Testis (tissue), 3 donors: ENCODE results near the gene ADCY6. TPM values are rescaled to one million over a fixed set of nuclear protein-coding genes. Genes with fewer than 3 reads are reported as not detected.

Source experiments
- DNase-seq: peaks from one replicate; pipeline ENCODE4 v3.0.0-alpha.2; 2019
- H3K27ac ChIP-seq, 2 donors: fragments of 200-600 bp; sonication (generic); one replicate each; pipeline ENCODE4 v1.5.1; 2019
- H3K27me3 ChIP-seq: fragments of 200-600 bp; sonication (generic); one replicate; pipeline ENCODE4 v1.5.1; 2019
- H3K36me3 ChIP-seq: fragments of 200-600 bp; sonication (generic); one replicate; pipeline ENCODE4 v1.5.1; 2017; ENCODE audit warnings: low read depth; ENCODE audit errors: missing control alignments
- H3K4me1 ChIP-seq: fragments of 200-600 bp; sonication (generic); one replicate; pipeline ENCODE4 v1.5.1; 2019
- H3K4me3 ChIP-seq, 2 donors: fragments of 200-600 bp; sonication (generic); one replicate each; pipeline ENCODE4 v1.5.1; 2017 to 2019
- H3K9me3 ChIP-seq: fragments of 200-600 bp; sonication (generic); one replicate; pipeline ENCODE4 v1.5.1; 2017
- POLR2A ChIP-seq: fragments of 450-650 bp; IDR thresholded peaks from one replicate; pipeline ENCODE4 v1.6.1; 2017; ENCODE audit warnings: antibody characterized with exemption, mild to moderate bottlenecking, moderate library complexity
- WGBS, 2 donors: methylation state at CpG; one replicate each; pipeline ENCODE4 v1.1.5; 2018; 5-methylcytosine and 5-hydroxymethylcytosine counted together
- intact Hi-C: fragments of 100-400 bp; cut with DNase I; formaldehyde crosslinking; loops from one replicate; pipeline ENCODE4 v1.15.1; 2023; ENCODE audit warnings: low total_unique reads
- polyA plus RNA-seq: library from polyadenylated mRNA; stranded (reverse); fragments of 350-450 nt; fragmentation: Illumina TruSeq; extraction: RNeasy Lipid Tissue Mini Kit (QIAGEN cat#74804); gene quantifications from one replicate; pipeline ENCODE4 v1.2.3, GENCODE V29; 2014; ENCODE audit warnings: low read depth, low replicate concordance; ENCODE audit not compliant: insufficient read depth
- total RNA-seq, 2 donors: library from RNA; depleted of rRNA; stranded (reverse); fragments of >200 nt; gene quantifications; one replicate each; pipeline ENCODE4 v1.2.3, GENCODE V29; 2016
- TF ChIP-seq, protein P1 (sequence below), 3 experiments: fragments of 450-650 bp in 2 of 3; fragments of 200-600 bp in 1 of 3; sonication (generic) in 1 of 3; IDR thresholded peaks; one replicate each; pipeline ENCODE4 v1.5.1; 2016 to 2019; ENCODE audit warnings: antibody characterized with exemption in 3 of 3, mild to moderate bottlenecking in 2 of 3, moderate library complexity in 1 of 3

ADCY6 gene
- total and polyA plus RNA-seq, 3 donors from 2014 or later, result 16.5 to 26.3 (median 24.5) TPM

DNA sequence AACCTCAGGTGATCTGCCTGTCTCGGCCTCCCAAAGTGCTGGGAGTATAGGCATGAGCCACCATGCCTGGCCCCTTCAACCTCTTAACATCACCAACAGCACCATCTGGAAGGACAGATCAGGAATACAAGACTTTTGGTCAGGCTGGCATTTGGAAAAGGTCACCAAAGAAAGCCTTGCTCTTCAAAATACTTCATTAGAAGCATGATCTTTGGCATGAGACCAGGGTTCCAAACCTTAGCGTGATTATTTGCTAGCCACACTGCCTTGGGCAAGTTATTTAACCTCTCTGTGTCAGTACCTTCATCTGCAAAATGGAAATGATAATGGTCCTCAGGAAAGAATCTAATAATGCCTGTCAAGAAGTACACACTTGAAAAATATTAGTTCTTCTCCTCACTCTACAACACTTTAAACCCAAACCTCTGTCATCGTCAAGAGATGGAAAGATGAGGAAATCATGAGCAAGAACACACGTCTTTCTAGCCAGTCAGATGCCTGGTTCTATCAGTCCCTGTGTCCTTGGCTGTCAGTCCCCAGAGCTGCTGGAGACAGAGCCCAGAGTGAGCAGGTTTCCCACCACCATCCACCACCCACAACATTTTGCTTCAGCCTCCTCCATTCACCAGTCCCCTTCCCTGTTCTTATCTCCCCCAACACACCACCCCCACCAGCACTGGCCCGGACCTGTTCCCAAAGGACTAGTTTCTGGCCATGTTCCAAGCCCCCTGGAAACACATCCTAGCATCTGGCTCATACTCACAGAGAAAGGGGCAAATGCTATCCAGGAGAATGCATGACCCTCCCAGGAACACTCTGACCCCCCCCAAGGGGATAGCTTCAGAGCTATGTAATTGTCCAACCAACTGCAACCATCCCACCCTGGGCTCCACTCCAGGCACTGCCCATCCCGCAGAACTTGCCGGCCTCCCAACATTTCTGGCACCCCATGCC is 2.0 kb downstream of the ADCY6 start:
- Histone ChIP-seq H3K36me3 (no peaks in the 10 kb centered on the region), H3K4me1 (peaks cover 21% of the 10 kb centered on the region), H3K9me3 (no peaks in the 10 kb centered on the region), H3K27ac (peak overlapping the region; percentile 4 to 79), H3K4me3 (no peak overlapping the region), H3K27me3 (no peaks in the 10 kb centered on the region)
- intact Hi-C loops, result no loop called here
- no peak for DNase-seq
- no peak for TF ChIP-seq POLR2A
- 40 to 47% methylated on average over 7 of the region's 7 CpGs for WGBS, 2 donors

DNA sequence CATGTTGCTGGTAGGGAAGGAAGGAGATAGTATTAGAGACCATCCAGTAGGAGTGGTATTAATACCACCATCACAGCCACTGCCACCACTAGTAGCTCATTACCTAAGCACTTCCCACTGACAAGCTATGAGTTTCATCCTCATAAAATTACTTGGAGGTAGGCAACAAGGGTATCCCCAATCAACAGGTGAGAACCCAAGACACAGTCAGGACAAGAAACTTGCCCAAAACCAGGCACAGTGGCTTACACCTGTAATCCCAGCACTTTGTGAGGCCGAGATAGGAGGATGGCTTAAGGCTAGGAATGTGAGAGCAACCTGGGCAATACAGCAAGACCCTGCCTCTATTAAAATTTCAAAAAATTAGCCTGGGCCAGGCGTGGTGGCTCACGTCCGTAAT is 5.5 kb downstream of the ADCY6 start:
- TF ChIP-seq, protein P1, sequence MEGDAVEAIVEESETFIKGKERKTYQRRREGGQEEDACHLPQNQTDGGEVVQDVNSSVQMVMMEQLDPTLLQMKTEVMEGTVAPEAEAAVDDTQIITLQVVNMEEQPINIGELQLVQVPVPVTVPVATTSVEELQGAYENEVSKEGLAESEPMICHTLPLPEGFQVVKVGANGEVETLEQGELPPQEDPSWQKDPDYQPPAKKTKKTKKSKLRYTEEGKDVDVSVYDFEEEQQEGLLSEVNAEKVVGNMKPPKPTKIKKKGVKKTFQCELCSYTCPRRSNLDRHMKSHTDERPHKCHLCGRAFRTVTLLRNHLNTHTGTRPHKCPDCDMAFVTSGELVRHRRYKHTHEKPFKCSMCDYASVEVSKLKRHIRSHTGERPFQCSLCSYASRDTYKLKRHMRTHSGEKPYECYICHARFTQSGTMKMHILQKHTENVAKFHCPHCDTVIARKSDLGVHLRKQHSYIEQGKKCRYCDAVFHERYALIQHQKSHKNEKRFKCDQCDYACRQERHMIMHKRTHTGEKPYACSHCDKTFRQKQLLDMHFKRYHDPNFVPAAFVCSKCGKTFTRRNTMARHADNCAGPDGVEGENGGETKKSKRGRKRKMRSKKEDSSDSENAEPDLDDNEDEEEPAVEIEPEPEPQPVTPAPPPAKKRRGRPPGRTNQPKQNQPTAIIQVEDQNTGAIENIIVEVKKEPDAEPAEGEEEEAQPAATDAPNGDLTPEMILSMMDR (IDR thresholded peaks at IDR 0.05), result no peak
- no peak for TF ChIP-seq POLR2A
- H3K4me1 ChIP-seq, result peaks cover 28% of the 10 kb centered on the region
- no peaks in the 10 kb centered on the region for H3K27me3 ChIP-seq
- H3K4me3 ChIP-seq, result no peak overlapping the region
- intact Hi-C loops, result no loop called here
- 92 to 94% methylated on average over 4 of the region's 4 CpGs for WGBS, 2 donors
- H3K36me3 ChIP-seq, result no peaks in the 10 kb centered on the region
- no peak for DNase-seq
- no peaks in the 10 kb centered on the region for H3K9me3 ChIP-seq
- H3K27ac ChIP-seq, result no peak overlapping the region

DNA sequence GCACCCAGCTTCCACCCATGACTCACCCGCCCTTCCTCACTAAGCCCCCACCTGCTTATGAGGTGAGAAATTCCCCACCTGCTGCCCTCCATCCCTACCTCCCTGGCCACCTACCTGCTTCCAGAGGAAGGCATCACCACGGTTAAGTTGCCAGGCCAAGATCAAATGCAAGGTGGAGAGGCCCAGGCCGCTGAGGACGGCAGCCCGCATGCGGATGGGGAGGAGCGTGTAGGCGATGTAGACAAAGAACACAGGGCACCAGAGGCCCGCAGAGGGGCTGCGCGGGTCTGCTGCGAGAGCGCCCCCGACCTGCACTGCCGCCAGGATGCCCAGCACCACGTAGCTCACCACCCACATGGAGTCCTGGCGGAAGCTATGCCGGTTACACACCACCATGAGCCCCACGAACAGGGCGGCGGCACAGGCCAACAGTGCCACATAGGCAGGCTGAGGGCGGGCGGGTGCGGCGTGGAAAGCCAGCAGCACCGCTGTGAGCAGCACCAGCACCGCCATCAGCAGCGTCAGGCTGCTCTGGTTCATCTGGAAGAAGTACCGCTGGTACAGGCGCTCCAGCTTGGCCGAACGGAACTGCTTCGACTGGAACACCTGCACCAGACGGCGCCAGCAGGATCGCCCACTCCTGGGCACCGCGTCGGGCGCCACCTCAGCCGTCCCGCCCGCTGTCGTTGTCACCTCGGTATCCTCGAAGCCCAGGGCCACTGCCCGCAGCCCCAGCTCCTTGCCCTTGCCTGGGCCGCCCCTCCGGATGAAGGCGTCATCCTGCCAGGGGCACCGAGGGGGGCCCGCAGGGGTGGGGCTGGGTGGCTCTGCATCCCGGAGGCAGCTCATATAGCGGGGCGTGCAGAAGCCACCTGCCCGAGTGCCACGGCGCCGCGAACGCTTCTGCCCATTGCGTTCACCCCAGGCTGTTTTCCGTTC is 6.2 kb downstream of the ADCY6 start:
- 70 to 82% methylated on average over 28 to 63 of the region's 63 CpGs for WGBS, 2 donors
- no peak for DNase-seq
- intact Hi-C loops, result no loop called here
- TF ChIP-seq, protein P1 (IDR thresholded peaks at IDR 0.05), result no peak
- TF ChIP-seq POLR2A, result no peak
- Histone ChIP-seq H3K4me1 (peaks cover 25% of the 10 kb centered on the region), H3K27me3 (no peaks in the 10 kb centered on the region), H3K4me3 (no peak overlapping the region), H3K27ac (no peak overlapping the region), H3K9me3 (no peaks in the 10 kb centered on the region), H3K36me3 (no peaks in the 10 kb centered on the region)

DNA sequence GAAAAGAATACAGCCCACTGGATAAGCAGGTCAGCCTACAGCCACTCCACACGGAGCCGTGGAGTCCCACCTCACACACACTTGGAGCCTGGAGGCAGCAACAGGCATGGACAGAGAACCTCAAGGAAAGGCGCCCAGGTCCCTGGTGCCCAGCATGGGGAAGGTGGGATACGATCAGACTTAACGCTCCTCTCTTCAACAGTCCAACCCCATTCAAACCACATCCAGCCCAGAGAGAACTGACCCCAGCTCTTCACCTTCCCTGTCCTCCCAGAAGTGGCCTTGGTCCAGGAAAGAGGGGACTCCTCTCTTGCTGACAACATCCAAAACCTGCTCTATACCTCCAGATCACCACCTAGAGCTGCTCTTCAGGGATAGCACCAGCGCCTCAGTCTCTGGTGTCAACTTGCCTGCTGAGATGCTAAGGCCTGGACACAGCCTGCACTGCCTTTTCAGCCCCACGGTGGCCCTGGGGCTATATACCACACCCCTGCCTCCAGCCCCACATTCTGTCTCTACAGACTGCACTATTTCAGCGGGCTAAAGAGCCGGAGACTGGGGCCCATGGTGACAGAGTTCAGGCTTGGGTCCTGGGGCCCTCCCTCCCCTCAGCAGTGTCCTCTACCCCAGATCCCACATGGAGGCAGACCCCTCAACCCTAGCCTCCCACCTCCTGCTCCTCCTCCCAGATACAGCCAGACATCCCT is 7.0 kb downstream of the ADCY6 start:
- WGBS, 2 donors, result 88 to 90% methylated on average over 5 to 9 of the region's 9 CpGs
- intact Hi-C loops, result no loop called here
- Histone ChIP-seq H3K4me1 (peaks cover 17% of the 10 kb centered on the region), H3K27me3 (no peaks in the 10 kb centered on the region), H3K9me3 (no peaks in the 10 kb centered on the region), H3K4me3 (no peak overlapping the region), H3K27ac (no peak overlapping the region), H3K36me3 (no peaks in the 10 kb centered on the region)
- no peak for DNase-seq
- TF ChIP-seq, protein P1 (IDR thresholded peaks at IDR 0.05), result no peak
- TF ChIP-seq POLR2A, result no peak
